ENCODE data around the gene MGAT1. TPM values are rescaled to one million over a fixed set of nuclear protein-coding genes. Genes with fewer than 3 reads are reported as not detected.
"Not testable (repeated sequence)": the region's sequence is repeated elsewhere in the genome, so short reads cannot be mapped to it uniquely, and the experiment has no call there.

MGAT1 gene
- polyA plus RNA-seq, 2 donors = 84.0 to 108 TPM

DNA sequence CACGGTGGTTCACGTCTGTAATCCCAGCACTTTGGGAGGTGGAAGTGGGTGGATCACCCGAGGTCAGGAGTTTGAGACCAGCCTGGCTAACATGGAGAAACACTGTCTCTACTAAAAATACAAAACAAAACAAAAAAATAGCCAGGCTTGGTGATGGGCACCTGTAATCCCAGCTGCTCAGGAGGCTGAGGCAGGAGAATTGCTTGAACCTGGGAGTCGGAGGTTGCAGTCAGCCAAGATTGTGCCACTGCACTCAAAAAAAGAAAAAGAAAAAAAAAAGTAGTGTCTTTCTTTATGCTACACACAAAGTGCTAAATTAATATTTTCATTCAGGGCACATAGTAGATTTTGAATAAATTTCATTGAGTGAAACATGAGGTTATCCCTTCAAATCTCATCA is 61.7 kb downstream of the MGAT1 start:
- H3K27me3 ChIP-seq (ENCODE audit: control insufficient read depth in 1 of 2, insufficient read depth in 2 of 2, low read length in 2 of 2); H3K9me3 ChIP-seq (ENCODE audit: control insufficient read depth in 2 of 2, insufficient read depth in 1 of 2, low read depth in 1 of 2, low read length in 1 of 2); H3K36me3 ChIP-seq (ENCODE audit: control insufficient read depth in 2 of 2, insufficient read depth in 2 of 2, low read length in 1 of 2); H3K4me1 ChIP-seq (ENCODE audit: control insufficient read depth in 2 of 2, insufficient read depth in 2 of 2, low read length in 1 of 2); H3K27ac ChIP-seq (ENCODE audit: low read depth in 2 of 2, low read length in 1 of 2); H3K4me3 ChIP-seq (ENCODE audit: low read depth in 1 of 2, low read length in 2 of 2): not testable (repeated sequence)
- whole genome bisulfite sequencing, 2 donors = 47 to 57% methylated on average over 4 of the region's 4 CpGs

DNA sequence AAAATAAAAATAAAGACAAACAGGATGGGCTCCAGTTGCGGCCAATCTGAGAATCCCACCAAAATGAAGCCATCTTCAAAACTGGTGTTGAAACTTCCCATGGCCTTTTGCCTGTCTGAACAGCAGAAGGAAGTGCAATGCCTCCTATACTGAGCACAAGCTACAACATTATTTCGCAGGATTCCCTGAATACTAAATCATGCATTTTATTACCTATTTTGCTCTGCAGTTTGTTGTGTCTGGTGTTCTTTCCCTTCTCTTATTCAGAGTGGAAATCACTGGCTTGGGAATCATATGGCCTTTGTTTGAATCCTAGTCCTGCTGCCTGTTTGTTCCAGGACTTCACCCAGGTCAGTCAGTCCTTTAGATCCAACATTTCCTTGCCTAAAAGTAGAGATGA is 62.6 kb downstream of the MGAT1 start, which contains the start of gene OR2Y1:
OR2Y1 (minus strand) TSS at position 101 of the 400 bp plus-strand sequence; CDS start at position 101, 0 bp downstream.
- Histone ChIP-seq H3K36me3 (ENCODE audit: control insufficient read depth in 2 of 2, insufficient read depth in 2 of 2, low read length in 1 of 2) (no peaks in the 10 kb centered on the region), H3K4me1 (ENCODE audit: control insufficient read depth in 2 of 2, insufficient read depth in 2 of 2, low read length in 1 of 2) (no peaks in the 10 kb centered on the region), H3K9me3 (ENCODE audit: control insufficient read depth in 2 of 2, insufficient read depth in 1 of 2, low read depth in 1 of 2, low read length in 1 of 2) (no peaks in the 10 kb centered on the region), H3K4me3 (ENCODE audit: low read depth in 1 of 2, low read length in 2 of 2) (no peak within 1 kb of the TSS), H3K27ac (ENCODE audit: low read depth in 2 of 2, low read length in 1 of 2) (no peak within 1 kb of the TSS), H3K27me3 (ENCODE audit: control insufficient read depth in 1 of 2, insufficient read depth in 2 of 2, low read length in 2 of 2) (peaks cover 0 to 5% of the 10 kb centered on the region in 2 donors)
- WGBS, 2 donors = 85 to 91% methylated on average over 2 of the region's 2 CpGs

GRCh38 chr5:180739271-180739670 is 63.3 kb downstream of the MGAT1 start:
- no peaks in the 10 kb centered on the region for H3K36me3 ChIP-seq (ENCODE audit: control insufficient read depth in 2 of 2, insufficient read depth in 2 of 2, low read length in 1 of 2)
- no peak overlapping the region for H3K4me3 ChIP-seq (ENCODE audit: low read depth in 1 of 2, low read length in 2 of 2)
- H3K27me3 ChIP-seq (ENCODE audit: control insufficient read depth in 1 of 2, insufficient read depth in 2 of 2, low read length in 2 of 2) = peaks cover 0 to 2% of the 10 kb centered on the region in 2 donors
- 89 to 91% methylated on average over 10 of the region's 10 CpGs for WGBS, 2 donors
- no peaks in the 10 kb centered on the region for H3K9me3 ChIP-seq (ENCODE audit: control insufficient read depth in 2 of 2, insufficient read depth in 1 of 2, low read depth in 1 of 2, low read length in 1 of 2)
- H3K27ac ChIP-seq (ENCODE audit: low read depth in 2 of 2, low read length in 1 of 2) = no peak overlapping the region
- no peaks in the 10 kb centered on the region for H3K4me1 ChIP-seq (ENCODE audit: control insufficient read depth in 2 of 2, insufficient read depth in 2 of 2, low read length in 1 of 2)

- H3K4me1 ChIP-seq (ENCODE audit: control insufficient read depth in 2 of 2, insufficient read depth in 2 of 2, low read length in 1 of 2) = no peaks in the 10 kb centered on the region
- WGBS, 2 donors = 66 to 76% methylated on average over 2 of the region's 2 CpGs
- H3K27me3 ChIP-seq (ENCODE audit: control insufficient read depth in 1 of 2, insufficient read depth in 2 of 2, low read length in 2 of 2) = no peaks in the 10 kb centered on the region
- no peaks in the 10 kb centered on the region for H3K36me3 ChIP-seq (ENCODE audit: control insufficient read depth in 2 of 2, insufficient read depth in 2 of 2, low read length in 1 of 2)
- no peak overlapping the region for H3K27ac ChIP-seq (ENCODE audit: low read depth in 2 of 2, low read length in 1 of 2)
- peaks cover 0 to 2% of the 10 kb centered on the region in 2 donors for H3K9me3 ChIP-seq (ENCODE audit: control insufficient read depth in 2 of 2, insufficient read depth in 1 of 2, low read depth in 1 of 2, low read length in 1 of 2)
- H3K4me3 ChIP-seq (ENCODE audit: low read depth in 1 of 2, low read length in 2 of 2) = no peak overlapping the region
Observed at GRCh38 chr5:180736536-180736935, 66.1 kb downstream of the MGAT1 start.

Other genes starting within 250 kb of the MGAT1 start
- 1 to 10 TPM; 1.0 to 6.1 TPM for gene SCGB3A1, start 211.3 kb downstream of the MGAT1 start, polyA plus RNA-seq
- gene FLT4, start 153.2 kb downstream of the MGAT1 start, polyA plus RNA-seq = 1 to 10 TPM; 2.8 to 4.0 TPM
- not detected for gene OR2Y1, start 62.7 kb downstream of the MGAT1 start, polyA plus RNA-seq
- gene ZFP62, start 58.5 kb upstream of the MGAT1 start, polyA plus RNA-seq = 10 to 100 TPM; 10.3 to 23.6 TPM
- under 1 TPM; 0.06 to 0.07 TPM for gene BTNL8, start 96.4 kb upstream of the MGAT1 start, polyA plus RNA-seq
- under 1 TPM; 0.02 to 0.06 TPM for gene BTNL3, start 186.0 kb upstream of the MGAT1 start, polyA plus RNA-seq
- 10 to 100 TPM in 1 of 2 donors, 1 to 10 TPM in 1; 4.8 to 18.5 TPM for gene BTNL9, start 237.5 kb upstream of the MGAT1 start, polyA plus RNA-seq